LNCaP clone FGC (cell line): ENCODE measurements around the gene C22orf23.

Source experiments
- DNase-seq: peaks from one replicate; pipeline ENCODE4 v3.0.0-alpha.2; 2011; ENCODE audit warnings: low read depth
- H3K4me3 ChIP-seq: 2 replicates; pipeline ENCODE4 v1.5.1; 2011; ENCODE audit warnings: mild to moderate bottlenecking, low read depth, low read length, control low read depth
- CTCF ChIP-seq: IDR thresholded peaks from 2 replicates; pipeline ENCODE4 v1.5.1; 2012; ENCODE audit warnings: mild to moderate bottlenecking; ENCODE audit not compliant: control insufficient read depth, insufficient read depth; ENCODE audit errors: extremely low read depth

C22orf23 gene

GRCh38 chr22:37989146-37990045 is 36.0 kb upstream of the C22orf23 start:
- TF ChIP-seq CTCF = no peak
- no peak overlapping the region for H3K4me3 ChIP-seq
- no peak for DNase-seq

GRCh38 chr22:37986371-37986770 is 33.0 kb upstream of the C22orf23 start:
- no peak overlapping the region for H3K4me3 ChIP-seq
- DNase-seq = no peak
- TF ChIP-seq CTCF = no peak

DNA sequence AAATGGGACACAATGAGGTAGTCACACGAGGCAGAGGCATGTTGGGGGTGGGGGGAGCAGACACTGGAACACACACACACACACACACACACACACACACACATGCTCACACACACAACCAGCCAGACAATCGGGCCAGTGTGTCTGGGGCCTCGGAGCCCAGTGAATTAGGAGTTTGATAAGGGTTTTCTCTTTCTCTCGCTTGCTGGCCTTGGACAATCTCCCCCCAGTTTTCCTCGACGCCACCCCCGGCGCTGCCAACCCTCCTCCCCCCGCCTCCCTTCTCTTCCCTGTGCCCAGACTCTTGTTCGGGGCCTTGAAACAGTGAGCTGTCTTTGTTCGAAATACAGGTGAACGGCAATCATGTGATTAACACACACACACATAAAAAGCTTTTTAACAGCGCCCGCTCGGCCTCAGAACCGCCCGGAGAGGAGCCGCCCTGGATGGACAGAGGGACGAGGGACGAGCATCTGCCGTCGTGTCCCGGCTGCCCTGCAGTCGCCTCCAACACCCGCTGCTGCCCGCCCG is 32.4 kb upstream of the C22orf23 start:
- no peak overlapping the region for H3K4me3 ChIP-seq
- no peak for TF ChIP-seq CTCF
- DNase-seq = no peak

- TF ChIP-seq CTCF = no peak
- H3K4me3 ChIP-seq = no peak overlapping the region
- DNase-seq = no peak
Observed at GRCh38 chr22:37985050-37985585, 31.7 kb upstream of the C22orf23 start.

GRCh38 chr22:37983860-37984791 is 30.7 kb upstream of the C22orf23 start, which contains the start of gene SOX10:
TSS of gene SOX10 (minus strand) at chr22:37984555. CDS start at chr22:37983784, 771 bp downstream.
- no peak within 1 kb of the TSS for H3K4me3 ChIP-seq
- no peak for TF ChIP-seq CTCF

More at GRCh38 chr22:37983860-37984791, 30.7 kb upstream of the C22orf23 start, which contains the start of gene SOX10:
- no peak for DNase-seq
